ENCODE measurements around the gene ZNF554.

- TF ChIP-seq CTCF (IDR thresholded peaks at IDR 0.05) (no peak), POLR2A (IDR thresholded peaks at IDR 0.05) (no peak)
Measured at GRCh38 chr19:2824129-2824528, 4.5 kb downstream of the ZNF554 start.

Measured in suprapubic skin (tissue), 3 donors.